ENCODE measurements around the gene SRD5A1.
"Not testable (repeated sequence)": the region's sequence is repeated elsewhere in the genome, so short reads cannot be mapped to it uniquely, and the experiment has no call there.

Gene SRD5A1

GRCh38 chr5:6634788-6635430 lies 1.7 kb downstream of the SRD5A1 start:
- DNase-seq: no peak
- in situ Hi-C loops (cut with HindIII; ENCODE audit: low pct_ligation_motif_present, low pct_unique_long_range_greater_than_20kb, low sequenced_read_pairs): loop anchor here (25.0 kb wide), 1 partner anchor 102 kb away; no protein-coding TSS in a partner anchor

GRCh38 chr5:6636293-6636692 lies 3.1 kb downstream of the SRD5A1 start:
- in situ Hi-C loops (cut with HindIII; ENCODE audit: low pct_ligation_motif_present, low pct_unique_long_range_greater_than_20kb, low sequenced_read_pairs): loop anchor here (25.0 kb wide), 1 partner anchor 101 kb away; no protein-coding TSS in a partner anchor

DNA sequence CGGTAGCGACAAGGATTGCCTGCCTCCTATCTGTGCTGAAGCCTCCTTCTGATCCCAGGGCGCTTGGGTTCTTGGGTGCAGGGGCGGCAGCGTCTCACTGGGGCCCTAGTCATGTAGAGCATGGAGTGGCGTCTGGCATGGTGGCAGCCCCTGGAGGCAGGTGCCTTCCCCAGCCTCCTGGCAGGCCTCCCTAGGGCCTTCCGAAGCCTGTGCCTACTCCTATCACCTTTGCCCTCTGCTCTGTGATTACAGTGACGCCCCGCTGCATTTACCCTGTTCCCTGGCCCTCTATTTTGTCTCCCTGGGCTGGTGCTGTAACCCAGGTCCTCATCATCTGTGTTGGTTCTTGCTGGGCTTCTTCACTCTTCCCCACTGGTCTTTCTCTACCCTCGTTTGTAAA lies 3.8 kb downstream of the SRD5A1 start:
- DNase-seq: no peak
- in situ Hi-C loops (cut with HindIII; ENCODE audit: low pct_ligation_motif_present, low pct_unique_long_range_greater_than_20kb, low sequenced_read_pairs): loop anchor here (25.0 kb wide), 1 partner anchor 100 kb away; no protein-coding TSS in a partner anchor

More at GRCh38 chr5:6636293-6636692, 3.1 kb downstream of the SRD5A1 start:
- no peak for DNase-seq

DNA sequence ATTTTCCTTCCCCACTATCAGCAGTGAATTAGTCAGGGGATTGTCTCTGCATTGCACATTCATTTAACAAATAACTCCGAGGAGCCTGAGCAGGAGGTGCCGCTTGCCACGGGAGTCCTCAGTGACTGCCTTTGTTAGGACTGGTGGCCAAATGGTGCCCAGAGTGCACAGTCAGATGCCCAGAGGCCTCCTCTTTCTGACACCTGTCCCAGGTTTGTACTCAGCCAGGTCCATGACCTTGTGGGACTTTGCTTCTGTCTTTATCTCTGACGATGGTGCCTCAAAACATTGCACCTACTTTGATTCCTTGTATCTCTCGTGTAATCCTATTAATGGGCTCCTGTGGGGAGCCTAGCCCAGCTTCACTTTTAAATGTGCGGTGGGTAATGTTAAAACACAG lies 4.3 kb downstream of the SRD5A1 start:
- in situ Hi-C loops (cut with HindIII; ENCODE audit: low pct_ligation_motif_present, low pct_unique_long_range_greater_than_20kb, low sequenced_read_pairs): loop anchor here (25.0 kb wide), 1 partner anchor 100 kb away; no protein-coding TSS in a partner anchor
- no peak for DNase-seq

- in situ Hi-C loops (cut with HindIII; ENCODE audit: low pct_ligation_motif_present, low pct_unique_long_range_greater_than_20kb, low sequenced_read_pairs): loop anchor here (25.0 kb wide), 1 partner anchor 99 kb away; no protein-coding TSS in a partner anchor
- DNase-seq: no peak
These were observed 5.0 kb downstream of the SRD5A1 start for GRCh38 chr5:6638236-6638635.

- no peak for DNase-seq
- in situ Hi-C loops (cut with HindIII; ENCODE audit: low pct_ligation_motif_present, low pct_unique_long_range_greater_than_20kb, low sequenced_read_pairs): loop anchor here (25.0 kb wide), 1 partner anchor 95 kb away; no protein-coding TSS in a partner anchor
These were observed 9.4 kb downstream of the SRD5A1 start for GRCh38 chr5:6642655-6643054.

GRCh38 chr5:6644794-6645241 lies 11.6 kb downstream of the SRD5A1 start:
- no peak for DNase-seq
- in situ Hi-C loops (cut with HindIII; ENCODE audit: low pct_ligation_motif_present, low pct_unique_long_range_greater_than_20kb, low sequenced_read_pairs): loop anchor here (25.0 kb wide), 1 partner anchor 92 kb away; no protein-coding TSS in a partner anchor

DNA sequence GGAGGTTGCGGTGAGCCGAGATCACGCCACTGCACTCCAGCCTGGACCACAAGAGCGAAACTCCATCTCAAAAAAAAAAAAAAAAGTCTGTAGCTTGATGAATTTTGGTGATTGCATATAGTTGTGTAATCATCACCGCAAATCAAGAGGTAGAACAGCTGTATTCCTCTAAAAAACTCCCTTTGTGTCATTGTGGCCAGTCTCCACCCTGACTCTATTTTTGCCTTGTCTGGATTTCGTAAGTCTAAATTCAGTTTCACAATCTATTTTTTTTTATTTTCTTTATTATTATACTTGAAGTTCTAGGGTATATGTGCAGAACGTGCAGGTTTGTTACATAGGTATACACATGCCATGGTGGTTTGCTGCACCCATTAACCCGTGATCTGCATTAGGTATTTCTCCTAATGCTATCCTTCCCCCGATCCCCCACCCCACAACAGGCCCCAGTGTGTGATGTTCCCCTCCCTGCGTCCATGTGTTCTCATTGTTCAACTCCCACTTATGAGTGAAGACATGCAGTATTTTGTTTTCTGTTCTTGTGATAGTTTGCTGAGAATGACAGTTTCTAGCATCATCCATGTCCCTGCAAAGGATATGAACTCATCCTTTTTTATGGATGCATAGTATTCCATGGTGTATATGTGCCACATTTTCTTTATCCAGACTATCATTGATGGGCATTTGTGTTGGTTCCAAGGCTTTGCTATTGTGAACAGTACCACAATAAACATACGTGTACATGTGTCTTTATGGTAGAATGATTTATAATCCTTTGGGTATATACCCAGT lies 12.5 kb downstream of the SRD5A1 start:
- in situ Hi-C loops (cut with HindIII; ENCODE audit: low pct_ligation_motif_present, low pct_unique_long_range_greater_than_20kb, low sequenced_read_pairs): loop anchor here (25.0 kb wide), 1 partner anchor 92 kb away; no protein-coding TSS in a partner anchor
- not testable (repeated sequence) for DNase-seq

DNA sequence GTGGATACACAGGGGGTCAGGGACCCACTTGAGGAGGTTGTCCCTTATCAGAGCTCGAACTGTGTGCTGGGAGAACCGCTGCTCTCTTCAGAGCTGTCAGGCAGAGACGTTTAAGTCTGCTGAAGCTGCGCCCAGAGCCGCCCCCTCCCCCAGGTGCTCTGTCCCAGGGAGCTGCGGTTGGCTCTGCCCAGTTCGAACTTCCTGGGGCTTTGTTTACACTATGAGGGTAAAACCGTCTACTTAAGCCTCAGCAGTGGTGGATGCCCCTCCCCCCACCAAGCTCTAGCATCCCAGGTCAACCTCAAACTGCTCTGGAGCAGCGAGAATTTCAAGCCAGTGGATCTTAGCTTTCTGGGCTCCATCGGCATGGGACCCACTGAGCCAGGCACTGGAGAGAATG lies 15.9 kb downstream of the SRD5A1 start:
- in situ Hi-C loops (cut with HindIII; ENCODE audit: low pct_ligation_motif_present, low pct_unique_long_range_greater_than_20kb, low sequenced_read_pairs): loop anchor here (25.0 kb wide), 1 partner anchor 88 kb away; no protein-coding TSS in a partner anchor
- no peak for DNase-seq

GRCh38 chr5:6649681-6650080 lies 16.4 kb downstream of the SRD5A1 start:
- DNase-seq: no peak
- in situ Hi-C loops (cut with HindIII; ENCODE audit: low pct_ligation_motif_present, low pct_unique_long_range_greater_than_20kb, low sequenced_read_pairs): loop anchor here (25.0 kb wide), 1 partner anchor 88 kb away; no protein-coding TSS in a partner anchor

GRCh38 chr5:6652025-6652424 lies 18.8 kb downstream of the SRD5A1 start:
- in situ Hi-C loops (cut with HindIII; ENCODE audit: low pct_ligation_motif_present, low pct_unique_long_range_greater_than_20kb, low sequenced_read_pairs): no loop called here
- no peak for DNase-seq

DNA sequence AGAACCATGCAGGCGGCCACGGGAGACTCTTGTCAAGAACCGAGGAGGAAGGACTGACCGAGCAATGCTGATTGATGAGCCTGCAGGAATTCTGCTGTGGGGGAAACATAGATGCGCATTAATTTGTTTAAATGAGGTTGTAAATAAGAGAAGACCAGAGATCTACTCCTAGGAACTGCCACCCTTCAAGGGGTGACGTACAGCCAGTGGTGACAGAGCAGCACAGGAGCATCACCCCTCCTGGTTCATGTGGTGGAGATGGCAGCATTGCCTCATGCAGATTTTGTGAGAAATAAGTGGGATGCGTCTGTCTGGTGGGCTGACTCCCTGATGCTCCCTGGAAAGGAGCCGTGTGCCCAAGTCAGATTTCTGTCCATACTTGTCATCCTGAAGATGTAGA lies 22.2 kb downstream of the SRD5A1 start:
- no peak for DNase-seq
- in situ Hi-C loops (cut with HindIII; ENCODE audit: low pct_ligation_motif_present, low pct_unique_long_range_greater_than_20kb, low sequenced_read_pairs): no loop called here

DNA sequence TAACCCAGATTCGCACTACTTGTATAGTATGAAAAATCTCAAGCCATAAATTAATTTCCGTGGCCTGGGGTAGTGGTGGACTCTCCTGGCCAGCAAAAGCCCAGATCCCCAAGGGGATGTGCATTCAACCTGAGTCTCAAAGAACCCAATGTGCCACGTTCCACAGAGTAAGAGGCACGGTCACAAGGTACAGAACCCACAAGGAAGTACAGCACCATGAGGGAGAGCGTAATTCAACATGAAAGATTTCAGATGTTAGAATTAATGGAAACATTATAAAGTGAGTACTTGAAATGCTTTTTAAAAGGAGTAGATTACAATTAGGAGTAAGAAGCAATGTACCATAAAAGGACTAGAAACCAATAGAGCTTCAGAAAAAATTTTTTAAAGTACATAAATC lies 23.4 kb downstream of the SRD5A1 start:
- in situ Hi-C loops (cut with HindIII; ENCODE audit: low pct_ligation_motif_present, low pct_unique_long_range_greater_than_20kb, low sequenced_read_pairs): no loop called here
- DNase-seq: no peak

DNA sequence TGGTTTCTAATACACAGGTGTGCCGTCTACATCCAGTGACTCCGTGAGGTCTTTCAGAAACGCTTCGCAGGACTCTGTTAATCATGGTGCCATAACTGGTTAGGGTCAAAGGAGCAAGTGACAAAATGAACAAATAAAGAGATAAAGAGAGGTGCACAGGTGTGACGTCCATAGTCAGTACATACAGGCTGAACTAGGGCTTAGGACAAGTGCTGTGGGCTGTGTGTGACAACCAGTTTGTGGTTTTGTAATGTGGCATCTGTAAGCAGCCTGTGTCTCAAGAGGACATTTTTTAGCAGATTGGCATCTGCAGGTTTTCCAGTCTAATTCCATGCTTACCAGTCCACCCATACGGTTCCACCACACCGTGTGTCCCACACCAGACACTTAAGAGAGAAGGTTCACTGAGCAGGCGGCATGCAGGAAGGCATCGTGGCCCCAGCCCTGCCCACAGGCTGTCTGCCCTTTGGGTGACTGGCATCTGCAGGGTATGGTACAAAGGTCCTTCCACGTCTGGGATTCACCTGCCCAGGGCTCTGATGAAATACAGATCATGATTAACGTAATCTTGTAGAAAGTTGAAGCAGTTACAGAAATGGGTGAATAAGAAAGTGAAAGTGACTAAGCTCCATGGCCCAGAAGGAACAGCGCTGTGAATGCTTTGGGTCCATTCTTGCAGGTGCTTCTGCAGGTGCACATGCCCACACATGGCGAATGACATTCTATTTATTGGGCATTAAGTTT lies 26.9 kb downstream of the SRD5A1 start:
- DNase-seq: no peak
- in situ Hi-C loops (cut with HindIII; ENCODE audit: low pct_ligation_motif_present, low pct_unique_long_range_greater_than_20kb, low sequenced_read_pairs): no loop called here

GRCh38 chr5:6660688-6661087 lies 27.4 kb downstream of the SRD5A1 start:
- DNase-seq: no peak
- in situ Hi-C loops (cut with HindIII; ENCODE audit: low pct_ligation_motif_present, low pct_unique_long_range_greater_than_20kb, low sequenced_read_pairs): no loop called here

DNA sequence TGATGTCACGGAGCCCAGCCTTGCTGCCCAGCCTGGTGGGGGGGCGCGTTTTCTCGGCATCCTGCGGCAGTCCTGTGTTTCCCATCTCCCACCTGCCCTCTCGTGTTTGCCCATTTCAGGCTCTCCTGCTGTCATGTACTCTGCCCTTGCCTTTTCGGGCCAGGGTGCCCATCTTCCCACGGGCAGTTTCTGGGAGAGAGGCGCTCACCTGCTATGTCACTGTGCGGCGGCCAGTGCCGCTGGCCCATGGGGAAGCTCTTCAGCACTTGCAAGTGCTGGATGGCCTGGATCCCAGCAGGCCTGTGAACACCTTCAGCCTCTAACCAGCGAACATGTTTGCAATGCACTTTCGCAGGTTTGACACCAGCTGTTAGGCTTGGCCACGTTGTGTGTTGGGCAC lies 33.5 kb downstream of the SRD5A1 start:
- in situ Hi-C loops (cut with HindIII; ENCODE audit: low pct_ligation_motif_present, low pct_unique_long_range_greater_than_20kb, low sequenced_read_pairs): no loop called here
- no peak for DNase-seq

DNA sequence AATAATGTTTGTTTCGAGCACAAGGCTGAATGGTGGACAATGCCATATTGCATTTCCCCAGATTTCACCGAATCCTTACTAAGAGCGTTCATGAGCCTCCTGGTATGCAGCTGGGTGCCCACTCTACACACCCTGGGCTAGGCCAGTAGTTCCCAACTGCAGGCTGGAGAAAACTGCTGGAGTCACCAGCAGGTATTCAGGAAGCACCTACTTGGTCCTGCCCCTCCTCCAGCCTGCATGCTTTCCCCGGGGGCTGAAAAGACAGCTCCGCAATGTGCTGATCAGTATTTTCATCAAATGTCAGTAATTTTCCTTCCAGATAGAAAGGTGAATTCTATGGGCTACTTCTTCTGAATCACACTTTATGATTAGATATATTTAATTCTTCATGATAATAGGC lies 34.4 kb downstream of the SRD5A1 start:
- DNase-seq: no peak
- in situ Hi-C loops (cut with HindIII; ENCODE audit: low pct_ligation_motif_present, low pct_unique_long_range_greater_than_20kb, low sequenced_read_pairs): no loop called here

GRCh38 chr5:6668717-6669116 lies 35.5 kb downstream of the SRD5A1 start:
- DNase-seq; in situ Hi-C loops (cut with HindIII; ENCODE audit: low pct_ligation_motif_present, low pct_unique_long_range_greater_than_20kb, low sequenced_read_pairs): not testable (repeated sequence)

GRCh38 chr5:6673031-6673430 lies 39.8 kb downstream of the SRD5A1 start:
- DNase-seq: no peak
- in situ Hi-C loops (cut with HindIII; ENCODE audit: low pct_ligation_motif_present, low pct_unique_long_range_greater_than_20kb, low sequenced_read_pairs): no loop called here
